GM18526 (cell line): ENCODE results near the gene UBE2I.

Experiments
- POLR2A ChIP-seq: IDR thresholded peaks from 3 replicates; pipeline ENCODE4 v1.6.1; 2011; ENCODE audit not compliant: insufficient read length; ENCODE audit errors: extremely low read depth

UBE2I gene

GRCh38 chr16:1366060-1366711 is 56.8 kb downstream of the UBE2I start:
- no peak for TF ChIP-seq POLR2A

GRCh38 chr16:1366712-1367299 is 57.4 kb downstream of the UBE2I start:
- TF ChIP-seq POLR2A, result no peak

- TF ChIP-seq POLR2A, result no peak
These were observed 58.2 kb downstream of the UBE2I start for GRCh38 chr16:1367486-1368174.

GRCh38 chr16:1371054-1371978 is 61.9 kb downstream of the UBE2I start:
- TF ChIP-seq POLR2A, result no peak

GRCh38 chr16:1372292-1372950 is 63.0 kb downstream of the UBE2I start:
- no peak for TF ChIP-seq POLR2A

GRCh38 chr16:1374418-1375297 is 65.2 kb downstream of the UBE2I start:
- no peak for TF ChIP-seq POLR2A

GRCh38 chr16:1375298-1375640 is 65.8 kb downstream of the UBE2I start:
- no peak for TF ChIP-seq POLR2A

- no peak for TF ChIP-seq POLR2A
These were observed 66.4 kb downstream of the UBE2I start for GRCh38 chr16:1375741-1376410.
